Measurements from ENCODE around the gene C16orf74. TPM values are rescaled to one million over a fixed set of nuclear protein-coding genes. Genes with fewer than 3 reads are reported as not detected.

Gene C16orf74
- total and polyA plus RNA-seq, 2 of the 13 experiments (the other 11 are each of a cell fraction or from before 2014, with no cell fraction given) = 0.13 to 0.29 TPM

DNA sequence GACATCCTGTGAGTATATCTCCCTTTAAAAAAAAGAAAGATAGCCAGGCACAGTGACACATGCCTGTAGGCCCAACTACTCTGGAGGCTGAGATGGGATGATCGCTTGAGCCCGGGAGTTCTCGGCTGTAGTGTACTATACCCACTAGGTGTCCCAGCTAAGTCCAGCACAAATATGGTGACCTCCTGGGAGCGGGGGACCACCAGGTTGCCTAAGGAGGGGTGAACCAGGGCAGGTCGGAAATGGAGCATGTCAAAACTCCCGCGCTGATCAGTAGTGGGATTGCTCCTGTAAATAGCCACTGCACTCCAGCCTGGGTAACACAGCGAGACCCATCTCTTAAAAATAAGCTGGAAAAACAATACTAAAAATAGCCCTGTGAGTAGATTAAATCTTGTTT, 91.6 kb downstream of the C16orf74 start:
- H3K79me2 ChIP-seq (ENCODE audit: insufficient read depth, low read length) = no peaks in the 10 kb centered on the region
- peaks cover 13% of the 10 kb centered on the region for H4K20me1 ChIP-seq (ENCODE audit: insufficient read depth, low read length)
- no peak for TF ChIP-seq ERF (CRISPR knock-in tag; IDR thresholded peaks at IDR 0.05)
- 0 out of 2 replicates have a peak, but pooled peaks have one; percentile 48 for TF ChIP-seq ZNF230 (CRISPR knock-in tag; IDR thresholded peaks at IDR 0.05)
- in situ Hi-C loops (cut with HindIII; ENCODE audit: extremely low pct_ligation_motif_present, low pct_unique_long_range_greater_than_20kb) = loop anchor here (5.0 kb wide), 1 partner anchor 58 kb away; no protein-coding TSS in a partner anchor
- H3K36me3 ChIP-seq (replicated peaks in 1 of 2; ENCODE audit: control insufficient read depth in 1 of 2, insufficient read depth in 2 of 2, low read length in 2 of 2) = peaks cover 67 to 96% of the 10 kb centered on the region in 2 experiments
- H3K4me1 ChIP-seq (ENCODE audit: insufficient read depth, low read length) = no peaks in the 10 kb centered on the region
- no peak overlapping the region for H3K4me3 ChIP-seq (replicated peaks in 1 of 3; ENCODE audit: insufficient read depth in 1 of 3, low read depth in 2 of 3, low read length in 3 of 3)
- POLR2A ChIA-PET = no interaction called here
- ATAC-seq = no peak
- H3K4me2 ChIP-seq (ENCODE audit: low read depth, low read length) = no peak overlapping the region
- H3K9me3 ChIP-seq (ENCODE audit: low read length) = no peaks in the 10 kb centered on the region
- FAIRE-seq = no peak
- no peak overlapping the region for H3K27ac ChIP-seq (ENCODE audit: extremely low read length, insufficient read depth, low read length)
- no peaks in the 10 kb centered on the region for H3K27me3 ChIP-seq (ENCODE audit: control insufficient read depth in 1 of 2, insufficient read depth in 2 of 2, low read length in 2 of 2)
- no TSS peak for BruUV-seq (replicated peaks)
- CTCF ChIA-PET (ENCODE audit: low intra/inter-chr PET ratio, low total read pairs) = interaction anchor here (1.8 kb wide), 1 partner anchor 58 kb away, joined by 11 read pairs; no protein-coding TSS in a partner anchor
- 95% methylated on average over 8 of the region's 8 CpGs for WGBS (ENCODE audit: low lambda C conversion rate)
- no peak overlapping the region for H2AFZ ChIP-seq (ENCODE audit: low read length)
- DNase-seq (ENCODE audit: low spot score) = no peak
- H3K9ac ChIP-seq (ENCODE audit: insufficient read depth, low read depth, low read length) = no peak overlapping the region
- intact Hi-C loops (cut with micrococcal nuclease; ENCODE audit: unreplicated experiment) = no loop called here

GRCh38 chr16:85658504-85659326, 92.2 kb downstream of the C16orf74 start:
- POLR2A ChIA-PET = no interaction called here
- WGBS (ENCODE audit: low lambda C conversion rate) = 94% methylated on average over 13 of the region's 18 CpGs
- Histone ChIP-seq H3K4me2 (ENCODE audit: low read depth, low read length) (no peak overlapping the region), H3K27ac (ENCODE audit: extremely low read length, insufficient read depth, low read length) (no peak overlapping the region), H3K9me3 (ENCODE audit: low read length) (no peaks in the 10 kb centered on the region), H4K20me1 (ENCODE audit: insufficient read depth, low read length) (peaks cover 16% of the 10 kb centered on the region), H3K27me3 (ENCODE audit: control insufficient read depth in 1 of 2, insufficient read depth in 2 of 2, low read length in 2 of 2) (no peaks in the 10 kb centered on the region), H2AFZ (ENCODE audit: low read length) (no peak overlapping the region), H3K9ac (ENCODE audit: insufficient read depth, low read depth, low read length) (no peak overlapping the region), H3K79me2 (ENCODE audit: insufficient read depth, low read length) (no peaks in the 10 kb centered on the region), H3K36me3 (replicated peaks in 1 of 2; ENCODE audit: control insufficient read depth in 1 of 2, insufficient read depth in 2 of 2, low read length in 2 of 2) (peaks cover 66 to 96% of the 10 kb centered on the region in 2 experiments), H3K4me3 (replicated peaks in 1 of 3; ENCODE audit: insufficient read depth in 1 of 3, low read depth in 2 of 3, low read length in 3 of 3) (no peak overlapping the region), H3K4me1 (ENCODE audit: insufficient read depth, low read length) (no peaks in the 10 kb centered on the region)
- no peak for FAIRE-seq
- CTCF ChIA-PET (ENCODE audit: low intra/inter-chr PET ratio, low total read pairs) = no interaction called here
- no peak for ATAC-seq
- BruUV-seq (replicated peaks) = no TSS peak
- DNase-seq (ENCODE audit: low spot score) = no peak
- in situ Hi-C loops (cut with HindIII; ENCODE audit: extremely low pct_ligation_motif_present, low pct_unique_long_range_greater_than_20kb) = loop anchor here (5.0 kb wide), 1 partner anchor 59 kb away; no protein-coding TSS in a partner anchor
- intact Hi-C loops (cut with micrococcal nuclease; ENCODE audit: unreplicated experiment) = no loop called here
- TF ChIP-seq HMG20A (CRISPR knock-in tag; IDR thresholded peaks at IDR 0.05; ENCODE audit: borderline replicate concordance) (no peak), ZNF761 (CRISPR knock-in tag; conservative IDR thresholded peaks at IDR 0.05) (no peak), ZNF691 (CRISPR knock-in tag; IDR thresholded peaks at IDR 0.05; ENCODE audit: borderline replicate concordance, low read depth) (no peak), RAD21 (CRISPR knock-in tag; IDR thresholded peaks at IDR 0.05) (no peak), FOXO1 (CRISPR knock-in tag; IDR thresholded peaks at IDR 0.05) (no peak), HOXA3 (CRISPR knock-in tag; IDR thresholded peaks at IDR 0.05) (no peak), TFDP1 (CRISPR knock-in tag; IDR thresholded peaks at IDR 0.05; ENCODE audit: borderline replicate concordance) (no peak), FOXK1 (CRISPR knock-in tag; IDR thresholded peaks at IDR 0.05; ENCODE audit: borderline replicate concordance, low read depth) (no peak), MXI1 (IDR thresholded peaks at IDR 0.05; ENCODE audit: borderline replicate concordance, low read depth, low read length) (no peak), HOMEZ (CRISPR knock-in tag; IDR thresholded peaks at IDR 0.05; ENCODE audit: low read depth) (no peak), EED (CRISPR knock-in tag; IDR thresholded peaks at IDR 0.05) (no peak), POLR2A (IDR thresholded peaks at IDR 0.05; ENCODE audit: insufficient read depth in 1 of 2, low read depth in 2 of 2, low read length in 2 of 2) (peak in 1 of 2 experiments; percentile 21; a peak in 1 of 4 replicates), ZKSCAN5 (CRISPR knock-in tag; IDR thresholded peaks at IDR 0.05) (no peak), HCFC1 (IDR thresholded peaks at IDR 0.05; ENCODE audit: low read depth, low read length) (no peak)
